T-helper 17 cell (primary cell): Measurements from ENCODE around the gene COX4I2. TPM values are rescaled to one million over a fixed set of nuclear protein-coding genes. Genes with fewer than 3 reads are reported as not detected.
"Not testable (repeated sequence)": the region's sequence is repeated elsewhere in the genome, so short reads cannot be mapped to it uniquely, and the experiment has no call there.

Experiments used
- ATAC-seq: fragments of 150-1000 bp; cut with Tn5 transposase; 2 replicates; pipeline ENCODE4 v1.10.0; 2021; ENCODE audit warnings: mild to moderate bottlenecking, moderate library complexity
- DNase-seq, 3 donors: peaks; one replicate each; pipeline versions ENCODE4 v3.0.0 to v3.0.0-alpha.2; 2020 to 2021
- H3K9me3 ChIP-seq: one replicate; pipeline ENCODE4 v1.7.0; 2013; ENCODE audit warnings: low read length, mild to moderate bottlenecking; ENCODE audit not compliant: control insufficient read depth, poor library complexity, severe bottlenecking
- H3K27ac Mint-ChIP-seq: one replicate; pipeline ENCODE4 v1.8.0; 2022; ENCODE audit warnings: mild to moderate bottlenecking, moderate library complexity, mixed read lengths
- H3K27me3 Mint-ChIP-seq: one replicate; pipeline ENCODE4 v1.8.0; 2022; ENCODE audit warnings: mixed read lengths
- H3K36me3 Mint-ChIP-seq: one replicate; pipeline ENCODE4 v1.8.0; 2022; ENCODE audit warnings: low read depth, mixed read lengths
- H3K4me1 Mint-ChIP-seq: one replicate; pipeline ENCODE4 v1.8.0; 2022; ENCODE audit warnings: mild to moderate bottlenecking, mixed read lengths
- H3K4me3 Mint-ChIP-seq: one replicate; pipeline ENCODE4 v1.8.0; 2022; ENCODE audit warnings: mild to moderate bottlenecking, moderate library complexity, mixed read lengths
- total RNA-seq, 4 donors: library from RNA in 2 of 4; stranded (reverse) in 2 of 4; gene quantifications; one replicate each; pipeline ENCODE4 v1.2.3 and lab custom pipeline; 2022 to 2026

COX4I2 gene
- not detected for total RNA-seq
- total RNA-seq (lab: John Stamatoyannopoulos, UW): 0 reads per million in 2 donors

- ATAC-seq (no peak), DNase-seq (no peak)
- no peaks in the 10 kb centered on the region for H3K9me3 ChIP-seq
- Mint-ChIP-seq H3K36me3 (no peaks in the 10 kb centered on the region), H3K27ac (no peak within 1 kb of the TSS), H3K27me3 (peaks cover 11% of the 10 kb centered on the region), H3K4me3 (no peak within 1 kb of the TSS), H3K4me1 (peaks cover 7% of the 10 kb centered on the region)
These were observed at the start of gene COX4I2 for GRCh38 chr20:31637660-31638059. COX4I2 (plus strand) TSS chr20:31637912; CDS start chr20:31639018, 1,106 bp downstream.

DNA sequence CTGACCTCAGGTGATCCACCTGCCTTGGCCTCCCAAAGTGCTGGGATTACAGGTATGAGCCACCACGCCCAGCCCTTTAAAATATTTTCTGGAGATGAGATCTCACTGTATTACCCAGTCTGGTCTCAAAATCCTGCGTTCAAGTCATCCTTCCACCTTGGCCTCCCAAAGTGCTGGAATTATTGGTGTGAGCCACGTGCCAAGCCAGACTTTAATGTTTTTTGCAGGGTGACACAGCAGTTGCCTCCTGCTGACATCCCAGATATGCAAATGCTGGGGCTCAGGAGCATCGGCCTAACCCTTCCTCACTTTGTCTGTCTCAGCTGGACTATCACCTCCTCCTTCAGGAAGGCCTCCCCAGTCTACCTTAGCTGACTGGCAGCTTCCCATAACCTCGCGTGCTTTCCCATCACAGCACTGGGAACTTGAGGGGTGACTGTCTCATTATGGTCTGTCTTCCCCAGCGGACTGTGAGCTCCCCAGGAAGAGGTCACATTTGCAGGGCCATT is 46.9 kb upstream of the COX4I2 start:
- Mint-ChIP-seq H3K27me3 (peaks cover 30% of the 10 kb centered on the region), H3K4me1 (peaks cover 13% of the 10 kb centered on the region), H3K36me3 (peaks cover 10% of the 10 kb centered on the region), H3K27ac (no peak overlapping the region), H3K4me3 (no peak overlapping the region)
- DNase-seq: no peak
- no peaks in the 10 kb centered on the region for H3K9me3 ChIP-seq
- ATAC-seq: no peak

GRCh38 chr20:31593221-31594001 is 44.3 kb upstream of the COX4I2 start:
- H3K9me3 ChIP-seq: no peaks in the 10 kb centered on the region
- peaks cover 6% of the 10 kb centered on the region for H3K36me3 Mint-ChIP-seq
- peaks cover 18% of the 10 kb centered on the region for H3K27me3 Mint-ChIP-seq
- no peak overlapping the region for H3K27ac Mint-ChIP-seq
- ATAC-seq (no peak), DNase-seq (no peak)
- H3K4me3 Mint-ChIP-seq: no peak overlapping the region
- peaks cover 8% of the 10 kb centered on the region for H3K4me1 Mint-ChIP-seq

DNA sequence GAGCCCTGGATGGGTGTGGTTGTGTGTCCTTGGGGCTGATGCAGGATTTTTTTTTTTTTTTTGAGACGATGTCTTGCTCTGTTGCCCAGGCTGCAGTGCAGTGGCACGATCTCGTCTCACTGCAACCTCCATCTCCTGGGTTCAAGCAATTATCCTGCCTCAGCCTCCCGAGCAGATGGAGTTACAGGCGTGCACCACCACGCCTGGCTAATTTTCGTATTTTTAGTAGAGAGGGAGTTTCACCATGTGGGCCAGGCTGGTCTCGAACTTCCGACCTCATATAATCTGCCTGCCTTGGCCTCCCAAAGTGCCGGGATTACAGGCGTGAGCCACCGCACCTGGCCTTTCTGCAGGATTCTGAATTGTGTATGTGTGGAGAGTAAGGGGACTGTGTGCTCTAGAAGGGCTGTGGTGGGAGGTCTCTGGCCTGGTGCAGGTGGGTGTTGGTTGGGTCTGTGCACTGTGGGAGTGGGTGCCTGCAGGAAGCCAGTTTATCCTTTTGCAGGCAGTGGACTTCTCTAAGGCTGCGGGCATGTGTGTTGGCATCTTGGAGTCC is 43.6 kb upstream of the COX4I2 start:
- peaks cover 12% of the 10 kb centered on the region for H3K27me3 Mint-ChIP-seq
- no peak overlapping the region for H3K27ac Mint-ChIP-seq
- ATAC-seq: no peak
- H3K36me3 Mint-ChIP-seq: peaks cover 6% of the 10 kb centered on the region
- peaks cover 7% of the 10 kb centered on the region for H3K4me1 Mint-ChIP-seq
- no peaks in the 10 kb centered on the region for H3K9me3 ChIP-seq
- no peak overlapping the region for H3K4me3 Mint-ChIP-seq
- DNase-seq: no peak

GRCh38 chr20:31594558-31595379 is 42.9 kb upstream of the COX4I2 start:
- peaks cover 12% of the 10 kb centered on the region for H3K27me3 Mint-ChIP-seq
- H3K36me3 Mint-ChIP-seq: peaks cover 6% of the 10 kb centered on the region
- ATAC-seq: no peak
- DNase-seq: no peak
- H3K27ac Mint-ChIP-seq: no peak overlapping the region
- no peaks in the 10 kb centered on the region for H3K9me3 ChIP-seq
- H3K4me1 Mint-ChIP-seq: peaks cover 7% of the 10 kb centered on the region
- no peak overlapping the region for H3K4me3 Mint-ChIP-seq

DNA sequence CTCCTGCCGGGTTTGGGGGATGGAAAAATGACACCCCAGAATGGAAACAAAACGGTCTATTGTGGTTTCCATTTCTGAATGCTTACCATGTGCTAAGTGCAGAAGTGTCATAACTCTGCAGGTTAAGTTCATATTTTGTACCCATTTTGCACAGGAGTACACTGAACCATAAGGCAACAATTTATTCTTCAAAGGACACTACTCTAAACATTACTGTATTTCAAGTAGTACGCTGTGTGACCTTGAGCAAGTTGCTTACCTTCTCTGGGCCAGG is 42.4 kb upstream of the COX4I2 start:
- peaks cover 7% of the 10 kb centered on the region for H3K4me1 Mint-ChIP-seq
- H3K27ac Mint-ChIP-seq: no peak overlapping the region
- peaks cover 12% of the 10 kb centered on the region for H3K27me3 Mint-ChIP-seq
- no peaks in the 10 kb centered on the region for H3K9me3 ChIP-seq
- peaks cover 6% of the 10 kb centered on the region for H3K36me3 Mint-ChIP-seq
- no peak for ATAC-seq
- DNase-seq: no peak
- no peak overlapping the region for H3K4me3 Mint-ChIP-seq

GRCh38 chr20:31595654-31596411 is 41.9 kb upstream of the COX4I2 start:
- Mint-ChIP-seq H3K36me3 (peaks cover 6% of the 10 kb centered on the region), H3K27ac (no peak overlapping the region), H3K4me3 (no peak overlapping the region), H3K4me1 (peaks cover 7% of the 10 kb centered on the region), H3K27me3 (peaks cover 10% of the 10 kb centered on the region)
- DNase-seq (no peak), ATAC-seq (no peak)
- no peaks in the 10 kb centered on the region for H3K9me3 ChIP-seq

- H3K4me1 Mint-ChIP-seq, H3K27me3 Mint-ChIP-seq, H3K36me3 Mint-ChIP-seq, H3K9me3 ChIP-seq, ATAC-seq, H3K4me3 Mint-ChIP-seq, DNase-seq, H3K27ac Mint-ChIP-seq: not testable (repeated sequence)
These were observed 41.3 kb upstream of the COX4I2 start for GRCh38 chr20:31596412-31596715.

GRCh38 chr20:31596831-31597480 is 40.8 kb upstream of the COX4I2 start:
- H3K9me3 ChIP-seq: no peaks in the 10 kb centered on the region
- no peak for ATAC-seq
- Mint-ChIP-seq H3K27me3 (peaks cover 8% of the 10 kb centered on the region), H3K4me3 (no peak overlapping the region), H3K27ac (no peak overlapping the region), H3K36me3 (peaks cover 6% of the 10 kb centered on the region), H3K4me1 (peaks cover 7% of the 10 kb centered on the region)
- no peak for DNase-seq

DNA sequence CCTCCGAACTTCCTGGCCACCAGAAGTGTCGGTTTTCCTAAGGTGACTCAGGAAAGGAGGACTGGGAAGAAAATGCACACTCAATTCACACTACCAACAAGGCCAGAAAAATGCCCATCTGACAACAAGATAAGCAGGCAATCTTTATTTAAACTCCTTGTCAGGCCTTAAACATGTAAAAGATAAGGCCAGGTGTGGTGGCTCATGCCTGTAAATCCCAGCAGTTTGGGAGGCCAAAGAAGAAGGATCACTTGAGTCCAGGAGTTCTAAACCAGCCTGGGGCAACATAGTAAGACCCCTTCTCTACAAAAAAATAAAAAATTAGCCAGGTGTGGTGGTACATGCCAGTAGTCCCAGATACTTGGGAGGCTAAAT is 40.2 kb upstream of the COX4I2 start:
- no peaks in the 10 kb centered on the region for H3K9me3 ChIP-seq
- no peak for ATAC-seq
- H3K4me3 Mint-ChIP-seq: no peak overlapping the region
- no peak for DNase-seq
- peaks cover 10% of the 10 kb centered on the region for H3K27me3 Mint-ChIP-seq
- H3K4me1 Mint-ChIP-seq: peaks cover 7% of the 10 kb centered on the region
- H3K36me3 Mint-ChIP-seq: peaks cover 6% of the 10 kb centered on the region
- no peak overlapping the region for H3K27ac Mint-ChIP-seq

DNA sequence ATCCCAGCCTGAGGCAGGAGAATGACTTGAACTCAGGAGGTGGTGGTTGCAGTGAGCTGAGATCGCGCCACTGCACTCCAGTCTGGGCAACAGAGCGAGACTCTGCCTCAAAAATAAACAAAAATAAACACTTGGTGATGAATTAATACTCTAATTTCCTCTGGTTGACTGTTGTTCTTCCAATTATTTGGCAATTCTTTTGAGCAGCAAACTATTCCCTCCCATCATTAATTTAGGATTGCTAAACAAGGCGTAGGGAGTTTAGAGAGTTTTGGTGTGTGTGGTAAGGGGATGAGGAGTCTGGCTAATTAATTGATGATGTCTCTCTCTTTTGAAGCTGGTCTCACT is 35.3 kb upstream of the COX4I2 start:
- Mint-ChIP-seq H3K27ac (no peak overlapping the region), H3K36me3 (peaks cover 2% of the 10 kb centered on the region), H3K27me3 (peaks cover 28% of the 10 kb centered on the region), H3K4me1 (peaks cover 26% of the 10 kb centered on the region), H3K4me3 (peak overlapping the region; percentile 76)
- ATAC-seq (no peak), DNase-seq (no peak)
- no peaks in the 10 kb centered on the region for H3K9me3 ChIP-seq

GRCh38 chr20:31602779-31603441 is 34.8 kb upstream of the COX4I2 start:
- H3K27me3 Mint-ChIP-seq: peaks cover 33% of the 10 kb centered on the region

More at GRCh38 chr20:31602779-31603441, 34.8 kb upstream of the COX4I2 start:
- Mint-ChIP-seq H3K36me3 (peaks cover 2% of the 10 kb centered on the region), H3K4me3 (peak overlapping the region; percentile 76), H3K4me1 (peaks cover 26% of the 10 kb centered on the region), H3K27ac (no peak overlapping the region)
- ATAC-seq (peak; percentile 39), DNase-seq (no peak)
- H3K9me3 ChIP-seq: no peaks in the 10 kb centered on the region
